NCI-H1105 (cell line): Measurements from ENCODE around the gene PRCP.
A peak's percentile ranks its signal among the peaks of the same experiment; 100 is the strongest.

ENCODE experiments used
- DNase-seq: peaks from one replicate; lab custom pipeline; 2025; lab: John Stamatoyannopoulos, UW

Gene PRCP

DNA sequence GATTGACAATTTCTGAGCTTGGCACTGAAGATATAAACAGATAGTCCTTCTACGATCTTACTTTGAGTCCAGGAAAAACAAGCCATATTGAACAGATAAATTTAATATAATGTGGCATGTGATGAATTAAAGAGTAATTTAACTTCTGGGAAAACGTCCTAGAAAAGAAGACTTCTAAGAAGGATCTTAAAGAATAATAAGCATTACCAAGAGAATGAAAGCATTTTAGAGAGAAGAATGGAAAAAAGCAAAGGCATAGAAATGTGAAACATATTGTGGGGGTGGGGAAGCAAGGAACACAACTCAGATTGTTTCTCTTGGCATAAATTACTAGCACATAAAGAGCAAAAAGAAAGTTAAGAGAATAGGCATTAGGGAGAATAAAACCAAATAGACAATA is 6.7 kb upstream of the PRCP start:
- DNase-seq = no peak

DNA sequence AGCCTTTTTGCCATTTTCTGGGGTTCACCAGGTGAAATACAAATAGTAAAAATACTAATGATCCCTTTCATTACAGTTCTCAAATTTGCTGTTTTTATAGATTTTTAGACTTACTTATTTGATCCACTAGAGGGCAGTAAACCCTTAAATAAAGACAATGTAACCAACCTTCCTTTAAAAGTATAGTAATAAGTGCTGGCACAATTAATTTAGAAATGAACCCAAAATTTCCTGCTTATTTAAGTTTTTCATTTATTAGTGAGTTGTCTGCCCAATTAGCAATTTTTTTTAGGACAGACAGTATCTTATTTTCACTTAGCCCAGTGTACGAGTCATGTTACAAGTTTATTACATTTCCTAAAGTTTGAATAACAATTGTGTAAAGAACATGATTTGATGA is 6.0 kb upstream of the PRCP start:
- DNase-seq = peak; percentile 44

DNA sequence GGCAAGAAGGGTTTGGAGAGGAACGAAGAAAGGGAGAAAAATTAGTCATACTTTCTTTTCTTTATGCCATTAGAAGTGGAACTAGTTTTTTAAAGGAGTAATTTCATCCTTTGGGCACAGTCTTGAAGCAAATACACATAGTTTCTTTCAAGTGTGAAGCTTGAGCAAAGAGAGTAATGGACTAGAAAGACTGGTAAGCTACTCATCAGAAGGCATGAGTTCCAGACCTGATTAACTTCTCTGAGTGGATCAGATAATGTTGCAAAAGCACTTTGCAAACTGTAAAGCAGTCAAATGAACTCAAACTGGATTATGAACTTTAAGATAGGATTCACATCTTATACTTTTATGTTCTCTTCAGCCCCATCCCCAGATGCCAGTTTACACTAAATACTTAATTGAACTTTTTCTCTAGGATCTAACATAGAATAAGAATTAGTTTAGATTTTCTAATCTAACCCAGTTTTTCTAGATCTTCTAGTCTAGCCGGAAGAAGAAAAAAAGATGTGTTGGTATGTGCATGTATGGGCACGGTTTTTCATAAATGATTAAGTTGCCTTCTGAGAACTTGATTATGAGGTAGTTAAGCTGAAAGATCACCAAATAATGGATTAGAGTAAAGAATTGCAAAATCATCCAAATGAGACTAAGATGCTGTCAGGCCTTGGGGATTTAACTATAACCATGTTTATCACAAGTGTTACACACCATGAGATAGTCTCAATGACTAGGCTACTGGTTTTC is 3.8 kb upstream of the PRCP start:
- DNase-seq = no peak

DNA sequence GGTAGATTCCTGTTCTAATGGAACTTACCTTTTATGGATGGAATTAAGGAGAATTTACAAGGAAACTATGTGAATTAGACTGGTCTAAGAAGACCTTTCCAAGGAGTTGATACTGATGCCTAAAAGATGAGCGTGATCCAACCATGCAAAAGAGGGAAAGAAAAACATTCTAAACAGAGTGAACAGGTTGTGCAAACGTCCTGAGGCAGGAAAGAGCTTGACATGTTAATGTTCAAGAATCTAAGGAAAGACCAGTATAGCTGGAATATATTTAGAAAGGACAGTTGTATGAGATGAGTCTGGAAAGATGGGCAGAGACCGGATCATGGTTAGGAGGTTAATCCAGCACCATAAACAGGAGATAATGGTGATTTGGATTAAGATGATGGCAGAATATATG is 2.6 kb upstream of the PRCP start:
- no peak for DNase-seq

DNA sequence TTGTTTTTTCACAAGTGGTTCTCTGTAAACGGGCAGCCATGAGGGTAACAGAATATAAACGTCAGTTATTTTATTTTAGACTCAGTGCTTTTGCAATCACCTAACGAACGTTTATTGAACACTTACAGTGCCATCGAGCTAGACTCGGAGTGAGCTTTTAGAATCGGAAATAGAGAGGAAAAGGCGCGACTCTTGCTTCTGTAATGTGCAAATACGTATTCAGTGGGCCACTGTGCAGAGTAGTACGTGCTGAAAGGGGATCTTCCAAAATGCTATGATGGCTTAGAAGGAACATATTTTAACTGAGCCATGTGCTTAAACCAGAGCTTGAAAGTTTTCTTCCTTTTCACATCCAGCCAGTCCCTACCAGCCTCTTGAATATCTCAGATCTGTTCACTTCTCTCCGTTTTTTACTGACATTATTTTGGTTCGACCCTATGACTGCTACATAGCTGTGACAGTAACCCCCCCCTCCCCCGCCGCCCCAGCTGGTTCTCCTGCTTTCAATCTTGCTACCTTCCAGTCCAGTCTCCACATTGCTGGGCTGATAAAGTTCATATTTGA is 1.8 kb upstream of the PRCP start:
- DNase-seq = no peak

DNA sequence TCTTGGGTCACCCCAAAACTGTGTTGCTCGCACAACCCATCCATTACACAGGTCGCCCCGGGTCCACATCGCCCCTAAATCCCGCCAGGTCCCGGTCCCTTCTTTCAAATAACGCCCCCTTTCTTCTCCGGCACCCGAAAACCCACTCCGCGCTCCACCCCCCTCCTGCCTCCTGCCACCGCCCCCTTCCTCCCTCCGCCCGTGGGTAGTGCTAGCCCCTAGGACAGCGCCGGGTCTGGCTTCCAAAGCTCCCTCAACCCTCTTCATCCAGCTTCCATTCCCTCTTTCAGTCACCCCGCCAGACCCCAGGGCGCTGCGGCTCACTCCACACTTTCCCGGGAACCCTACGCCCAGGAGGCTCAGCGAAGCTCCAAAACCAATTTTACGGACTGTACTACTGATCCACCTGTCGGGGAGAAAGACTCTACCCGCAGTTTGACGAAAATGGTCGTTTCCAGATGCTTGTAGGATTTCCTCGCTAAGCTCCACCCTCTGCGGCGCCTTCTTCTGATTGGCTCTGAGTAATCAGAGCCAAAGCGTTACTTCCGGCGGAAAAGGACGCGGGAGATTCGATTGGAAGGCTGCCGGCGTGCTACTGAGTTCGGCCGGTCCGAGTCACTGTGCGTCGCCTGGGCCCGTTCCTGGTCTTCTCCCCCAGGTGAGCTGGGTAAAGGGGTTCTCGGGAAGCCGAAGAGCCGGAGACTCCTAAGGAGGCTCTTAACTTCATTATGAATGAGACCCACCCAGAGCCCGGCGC is 1.1 kb upstream of the PRCP start, which contains the start of gene DDIAS:
DDIAS (plus strand) TSS at position 572 of the 757 bp plus-strand sequence. CDS start 13,003 bp downstream, outside the sequence.
- DNase-seq = peak; percentile 99

DNA sequence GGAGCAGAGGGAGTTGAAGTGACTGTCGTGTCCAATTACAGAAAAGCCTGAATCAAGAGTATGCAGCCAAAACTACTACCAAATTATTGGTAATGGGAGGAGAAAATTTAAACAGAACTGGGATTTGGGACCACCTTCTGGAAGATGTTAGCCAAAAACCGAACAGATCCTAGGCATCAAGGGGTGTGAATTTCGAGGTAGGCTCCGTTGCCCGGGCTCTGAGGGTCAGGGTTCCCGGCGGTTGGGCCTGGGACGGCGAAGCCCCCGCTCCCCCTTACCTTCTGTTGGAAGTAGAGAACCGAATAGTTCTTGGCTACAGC is 313 bp downstream of the PRCP start:
- no peak for DNase-seq

DNA sequence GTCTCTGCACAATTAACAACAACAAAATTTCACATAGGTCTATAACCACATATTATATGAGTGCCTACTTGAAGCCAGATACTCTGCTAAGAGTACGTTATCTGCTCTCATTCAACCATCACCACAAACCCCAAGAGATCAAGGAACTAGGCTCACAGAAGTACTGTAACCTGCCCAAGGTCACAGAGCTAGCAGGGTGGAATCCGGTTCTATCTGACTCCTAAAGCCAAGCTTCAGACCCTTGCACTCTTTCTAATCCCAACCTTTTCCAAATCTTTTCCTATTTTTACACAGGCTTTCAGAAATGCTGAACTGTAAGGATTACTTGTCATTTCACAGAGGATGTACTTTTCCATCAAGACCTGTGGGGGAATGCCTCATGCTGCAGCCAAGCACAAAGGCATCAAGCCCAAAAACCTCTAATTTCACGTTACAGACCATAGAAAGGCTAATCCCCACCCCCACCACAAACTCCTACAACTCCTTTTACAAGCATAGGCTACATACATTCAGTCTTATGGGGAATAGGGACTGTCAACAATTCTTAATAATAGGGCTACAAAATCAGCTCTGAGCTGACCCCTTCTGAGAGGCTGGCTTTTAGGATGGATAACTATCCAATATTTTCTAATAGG is 927 bp downstream of the PRCP start:
- no peak for DNase-seq

DNA sequence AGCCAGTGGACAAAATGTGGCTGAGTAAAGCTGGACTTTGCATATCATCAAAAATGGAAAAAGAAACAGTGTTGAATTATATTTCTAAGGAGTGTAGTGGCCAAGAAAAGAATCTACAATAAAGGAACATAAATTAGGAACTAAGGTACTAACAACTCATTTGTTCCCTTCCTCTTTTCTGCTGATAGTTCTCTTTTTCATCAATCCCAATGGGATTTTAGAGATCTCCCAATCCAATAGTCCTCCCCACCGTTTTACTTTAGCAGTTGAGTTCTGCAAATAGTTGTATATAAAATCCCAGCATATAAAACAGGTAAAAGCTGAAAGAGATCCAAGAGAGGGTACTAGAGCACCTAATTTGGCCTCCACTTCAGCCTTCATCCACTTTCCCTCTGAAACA is 2.0 kb downstream of the PRCP start:
- DNase-seq = no peak

DNA sequence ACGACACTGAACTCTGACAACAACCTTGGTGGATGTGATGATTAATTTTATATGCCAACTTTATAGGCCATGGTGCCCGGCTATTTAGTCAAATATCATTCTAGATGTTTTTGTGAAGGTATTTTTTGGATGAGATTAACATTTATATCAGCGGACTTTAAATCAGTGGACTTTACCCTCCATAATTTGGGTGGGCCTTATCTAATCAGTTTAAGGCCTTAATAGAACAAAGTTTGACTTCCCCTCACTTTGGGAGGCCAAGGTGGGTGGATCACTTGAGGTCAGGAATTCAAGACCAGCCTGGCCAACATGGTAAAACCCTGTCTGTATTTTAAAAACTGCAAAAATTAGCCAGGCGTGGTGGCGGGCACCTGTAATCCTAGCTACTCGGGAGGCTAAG is 4.0 kb downstream of the PRCP start:
- DNase-seq = no peak

DNA sequence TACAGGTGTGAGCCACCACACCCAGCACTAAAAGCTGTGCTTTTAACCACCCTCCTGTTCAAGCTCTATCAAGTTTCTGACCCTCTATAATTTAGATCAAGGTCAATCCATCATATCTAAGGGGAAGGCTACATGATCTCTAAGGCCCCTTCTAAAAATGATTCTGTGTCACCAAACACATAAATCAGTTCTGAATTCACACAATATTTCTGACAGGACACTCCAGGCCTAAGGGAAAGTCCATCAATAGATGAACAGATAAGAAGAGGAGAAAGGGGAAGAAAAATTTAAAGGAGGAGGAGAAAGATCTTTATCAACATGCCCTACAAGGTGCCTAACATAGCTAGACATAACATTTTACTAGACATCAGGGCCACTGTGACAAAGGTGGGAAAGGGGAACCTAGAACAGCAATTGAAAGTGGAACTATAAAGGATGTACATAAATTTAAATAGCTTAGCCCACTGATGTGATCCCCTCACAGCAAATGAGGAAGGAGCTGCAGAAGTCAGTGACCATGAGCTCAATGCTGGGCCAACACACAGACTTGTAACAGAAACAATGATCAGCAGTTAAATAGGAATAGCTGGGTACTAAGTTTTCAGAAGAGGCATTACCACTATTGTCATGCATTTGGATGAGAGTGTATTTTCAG is 4.7 kb downstream of the PRCP start:
- no peak for DNase-seq

DNA sequence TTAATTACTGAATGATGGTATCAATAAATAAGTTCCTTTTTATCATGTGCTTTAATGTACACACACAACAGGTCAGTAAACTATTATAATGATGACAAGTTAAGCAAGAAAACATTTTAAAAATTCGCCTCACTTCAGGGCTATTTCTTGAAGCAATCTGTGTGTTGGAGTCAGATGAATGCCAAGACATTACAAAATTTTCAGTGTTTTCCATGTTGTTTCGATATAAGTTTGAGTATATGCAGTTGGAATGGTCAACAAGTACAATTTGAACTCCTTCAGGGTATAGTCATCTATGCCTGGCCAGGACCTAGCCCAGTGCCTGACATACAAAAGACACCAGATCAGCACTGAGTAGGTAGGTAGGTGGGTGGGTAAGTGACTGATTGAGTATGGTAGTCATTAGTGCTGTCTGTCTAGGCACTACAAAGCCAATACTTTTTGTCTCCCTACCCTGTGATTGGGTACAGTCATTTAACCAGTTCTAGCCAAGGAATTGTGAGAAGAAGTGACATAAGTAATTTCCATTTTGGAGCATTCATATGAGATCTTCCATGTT is 7.5 kb downstream of the PRCP start:
- DNase-seq = no peak

DNA sequence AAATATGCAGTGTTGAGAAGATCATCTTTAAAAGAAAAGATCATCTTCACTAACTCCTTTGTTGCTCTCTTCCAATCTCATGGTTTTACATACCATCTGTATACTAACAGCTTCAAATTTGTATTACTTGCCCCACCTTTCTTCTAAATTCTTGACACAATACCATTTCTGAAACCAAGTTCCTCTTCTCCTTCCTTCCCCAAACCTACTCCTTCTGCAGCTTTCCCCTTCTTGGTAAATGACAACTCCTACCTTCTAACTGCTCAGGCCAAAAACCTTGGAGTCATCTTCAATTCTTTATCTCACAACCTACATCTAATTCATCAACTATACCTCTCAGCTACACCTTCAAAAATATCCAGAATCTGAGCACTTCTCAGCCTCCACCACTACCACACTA is 9.3 kb downstream of the PRCP start:
- no peak for DNase-seq

DNA sequence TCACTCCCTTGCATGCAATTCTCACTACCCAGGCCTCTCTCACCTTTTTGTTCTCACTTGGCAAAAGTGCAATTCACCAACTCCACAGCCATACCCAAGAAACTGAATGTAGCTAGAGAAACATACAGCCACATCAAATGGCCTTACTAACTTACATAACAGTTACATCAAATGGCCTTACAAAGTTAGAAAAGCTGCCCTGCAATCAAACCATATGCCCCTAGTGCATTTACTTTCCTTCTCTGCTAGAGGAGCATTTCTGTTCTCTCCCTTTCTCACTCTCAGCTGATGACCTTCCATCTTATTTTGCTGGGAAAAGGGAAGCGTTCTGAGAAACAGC is 10.3 kb downstream of the PRCP start:
- DNase-seq = no peak

DNA sequence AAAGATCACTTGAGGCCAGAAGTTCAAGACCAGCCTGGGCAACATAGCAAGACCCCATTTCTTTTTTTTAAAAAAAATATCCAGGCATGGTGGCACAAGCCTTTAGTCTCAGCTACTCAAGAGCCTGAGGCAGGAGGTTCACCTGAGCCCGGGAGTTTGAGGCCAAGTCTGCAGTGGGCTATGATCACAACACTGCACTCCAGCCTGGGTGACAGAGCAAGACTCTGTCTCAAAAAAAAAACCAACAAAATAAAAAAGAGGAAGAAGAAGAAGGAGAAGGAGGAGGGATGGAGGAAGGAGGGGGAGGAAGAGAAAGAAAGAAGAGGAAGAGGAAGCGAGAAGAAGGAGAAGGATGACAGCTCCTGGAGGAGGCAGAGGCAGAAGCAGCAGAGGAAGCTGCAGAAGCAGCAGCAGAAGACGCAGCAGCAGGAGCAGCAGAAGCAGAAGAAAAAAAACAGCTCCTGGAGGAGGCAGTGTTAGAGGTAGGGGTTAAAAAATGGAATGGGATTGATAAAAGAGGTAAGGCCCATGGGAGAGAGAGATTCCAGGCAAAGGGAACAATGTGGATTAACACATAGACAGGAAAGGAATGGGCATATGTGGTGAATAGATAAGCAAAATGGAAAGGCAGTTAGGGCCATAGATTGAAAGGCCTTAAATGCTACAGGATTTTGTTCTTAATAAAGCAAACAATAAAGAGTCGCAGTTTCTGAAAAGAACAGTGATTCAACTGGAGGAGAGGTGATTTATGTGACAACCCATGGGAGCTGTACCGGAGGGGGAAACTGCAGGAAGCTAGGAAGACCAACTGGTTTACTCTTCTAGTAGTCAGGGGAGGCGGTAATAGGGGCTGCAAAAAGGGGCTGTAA is 10.9 kb downstream of the PRCP start:
- no peak for DNase-seq

DNA sequence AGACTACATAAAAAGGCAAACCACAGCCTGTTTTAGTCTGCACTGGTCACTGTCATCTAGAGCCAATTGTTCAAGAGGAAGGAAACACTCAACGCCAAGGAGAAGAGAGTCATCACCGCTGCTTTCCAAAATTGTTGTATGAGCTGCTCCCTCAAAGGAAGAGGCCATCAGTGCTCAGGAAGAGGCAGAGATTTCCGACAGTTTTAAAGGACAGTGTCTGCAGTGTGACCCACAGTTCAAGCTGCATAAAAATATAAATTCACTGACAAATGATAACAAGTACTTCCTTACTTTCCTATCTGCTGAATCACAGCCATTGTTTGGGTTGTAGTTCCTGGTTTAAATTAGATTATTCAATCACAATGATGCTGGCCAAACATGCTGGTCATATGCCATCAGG is 16.4 kb downstream of the PRCP start:
- no peak for DNase-seq

DNA sequence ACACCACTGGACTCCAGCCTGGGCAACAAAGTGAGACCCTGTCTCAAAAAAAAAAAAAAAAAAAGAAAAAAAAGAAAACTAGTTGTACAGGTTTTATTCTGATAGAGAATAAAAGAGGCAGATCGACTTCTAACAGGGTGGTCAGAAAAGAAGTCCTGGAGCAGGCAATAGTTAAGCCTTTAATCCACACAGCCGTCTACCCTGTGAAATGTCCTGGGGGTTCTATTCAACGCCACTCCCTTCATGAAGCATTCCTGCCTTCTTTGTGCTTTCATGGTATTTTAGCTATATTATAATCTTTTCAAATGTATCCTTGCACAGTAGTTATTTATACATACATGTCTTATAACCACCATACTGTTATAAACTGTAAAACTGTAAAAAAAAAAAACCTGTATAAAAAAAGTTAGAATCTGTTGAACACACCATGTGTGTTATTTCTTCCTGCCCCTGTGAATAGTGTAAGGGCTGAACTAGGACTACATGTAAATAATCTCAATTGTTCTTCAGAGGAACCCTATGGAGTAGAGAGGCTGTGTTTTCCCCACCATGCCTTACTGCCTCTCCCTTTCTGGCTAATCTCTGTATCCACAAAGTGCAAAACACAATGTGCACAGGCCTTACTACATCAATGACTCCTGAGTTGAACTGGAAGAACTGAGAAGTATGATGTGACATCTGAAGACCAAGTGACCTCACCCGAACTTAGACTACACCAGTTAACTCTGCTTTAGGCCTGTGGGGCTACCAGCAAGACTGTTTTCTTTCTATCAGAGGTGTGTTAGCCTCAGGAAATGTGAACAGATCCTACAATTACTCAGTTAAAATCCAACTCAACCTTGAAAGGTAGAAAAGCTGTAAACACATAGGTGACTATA is 25.3 kb downstream of the PRCP start:
- no peak for DNase-seq

DNA sequence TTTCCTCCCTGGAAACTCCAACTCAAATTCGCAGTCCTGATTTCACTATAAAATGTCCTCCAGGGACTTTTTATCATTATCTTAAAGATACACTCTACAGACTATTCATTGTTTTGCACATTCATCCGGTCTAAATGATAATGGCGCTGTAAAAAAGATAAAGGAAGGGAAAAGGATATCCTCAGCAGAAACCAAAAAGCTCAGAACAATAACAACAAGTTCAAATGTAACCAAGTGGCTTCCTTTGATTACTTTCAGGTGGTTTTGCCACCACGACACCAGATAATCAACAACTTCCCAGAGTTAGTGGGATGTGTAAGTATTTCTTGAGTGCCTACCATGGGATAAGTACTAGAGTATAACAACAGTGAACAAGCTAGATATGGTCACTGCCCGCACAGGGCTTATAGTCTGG is 26.3 kb downstream of the PRCP start:
- DNase-seq = no peak

DNA sequence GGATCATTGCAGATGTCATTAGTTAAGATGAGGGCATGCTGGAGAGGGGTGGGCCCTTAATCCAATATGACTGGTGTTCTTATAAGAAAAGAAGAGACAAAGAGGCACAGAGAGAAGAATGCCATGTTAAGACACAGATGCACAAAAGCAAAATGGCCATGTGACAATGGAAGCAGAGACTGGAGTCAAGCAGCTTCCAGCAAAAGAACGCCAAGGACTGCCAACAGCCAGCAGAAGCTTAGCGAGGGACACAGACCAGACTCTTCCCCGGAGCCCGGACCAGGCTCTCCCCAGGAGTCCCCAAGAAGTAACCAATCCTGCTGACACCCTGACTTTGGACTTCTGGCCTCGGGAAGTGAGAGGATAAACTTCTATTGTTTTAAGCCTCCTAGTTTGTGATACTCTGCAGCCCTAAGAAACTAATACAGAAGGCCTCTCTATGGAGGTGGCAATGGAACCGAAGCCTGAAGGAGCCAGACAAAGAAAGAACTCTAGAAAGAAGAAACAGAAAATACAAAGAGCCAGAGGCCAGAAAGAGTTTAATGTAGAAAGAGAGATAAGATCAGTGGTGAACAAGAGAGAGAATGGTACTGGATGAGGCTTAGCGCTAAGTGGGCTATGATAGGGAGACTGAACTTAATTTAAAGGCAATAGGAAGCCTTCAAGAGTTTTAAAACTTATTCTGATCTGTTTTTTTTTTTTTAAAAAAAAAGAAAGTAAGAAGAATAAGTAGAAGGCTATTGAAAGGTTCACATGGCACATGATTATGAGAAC is 27.7 kb downstream of the PRCP start:
- no peak for DNase-seq
